Activated CD4-positive, alpha-beta T cell treated with anti-CD3 and anti-CD28 coated beads for 24 hours (primary cell): ENCODE data around the gene TBC1D2.

Experiments used
- DNase-seq, 2 donors: peaks; one replicate each; pipeline ENCODE4 v3.0.0-alpha.2; 2020; ENCODE audit warnings: low read depth in 2 of 2

TBC1D2 gene

GRCh38 chr9:98241357-98242300 is 13.8 kb downstream of the TBC1D2 start:
- no peak for DNase-seq

GRCh38 chr9:98240475-98240874 is 15.0 kb downstream of the TBC1D2 start:
- DNase-seq: no peak

GRCh38 chr9:98236901-98237487 is 18.5 kb downstream of the TBC1D2 start:
- no peak for DNase-seq

GRCh38 chr9:98235126-98235525 is 20.3 kb downstream of the TBC1D2 start:
- no peak for DNase-seq

- no peak for DNase-seq
These were observed 21.1 kb downstream of the TBC1D2 start for GRCh38 chr9:98234245-98234825.

GRCh38 chr9:98232926-98233325 is 22.5 kb downstream of the TBC1D2 start:
- no peak for DNase-seq

- DNase-seq: no peak
These were observed 23.5 kb downstream of the TBC1D2 start for GRCh38 chr9:98231770-98232478.

- DNase-seq: no peak
These were observed 24.7 kb downstream of the TBC1D2 start for GRCh38 chr9:98230789-98231188.

- no peak for DNase-seq
These were observed 25.1 kb downstream of the TBC1D2 start for GRCh38 chr9:98230304-98230703.

GRCh38 chr9:98229620-98230019 is 25.8 kb downstream of the TBC1D2 start:
- DNase-seq: no peak

- DNase-seq: no peak
These were observed 26.4 kb downstream of the TBC1D2 start for GRCh38 chr9:98229090-98229395.

GRCh38 chr9:98228392-98229089 is 26.9 kb downstream of the TBC1D2 start:
- no peak for DNase-seq

- no peak for DNase-seq
These were observed 27.6 kb downstream of the TBC1D2 start for GRCh38 chr9:98227883-98228282.

GRCh38 chr9:98226957-98227356 is 28.5 kb downstream of the TBC1D2 start:
- no peak for DNase-seq

GRCh38 chr9:98226516-98226915 is 28.9 kb downstream of the TBC1D2 start:
- no peak for DNase-seq

GRCh38 chr9:98225015-98225442 is 30.4 kb downstream of the TBC1D2 start:
- DNase-seq: no peak

- DNase-seq: no peak
These were observed 32.4 kb downstream of the TBC1D2 start for GRCh38 chr9:98222885-98223691.

GRCh38 chr9:98220911-98221310 is 34.5 kb downstream of the TBC1D2 start:
- no peak for DNase-seq

GRCh38 chr9:98219794-98220370 is 35.6 kb downstream of the TBC1D2 start:
- DNase-seq: no peak

- DNase-seq: no peak
These were observed 36.1 kb downstream of the TBC1D2 start for GRCh38 chr9:98219364-98219716.
